Type B pancreatic cell (in vitro differentiated cells): Measurements from ENCODE around the gene PHYKPL. TPM values are rescaled to one million over a fixed set of nuclear protein-coding genes. Genes with fewer than 3 reads are reported as not detected.

Source experiments
- DNase-seq: peaks from one replicate; pipeline ENCODE4 v3.0.0; 2021; ENCODE audit warnings: mixed read lengths; ENCODE audit not compliant: unreplicated experiment; ENCODE audit errors: extremely low spot score
- H3K27ac Mint-ChIP-seq: 2 replicates; pipeline ENCODE4 v1.8.0; 2021; ENCODE audit warnings: mild to moderate bottlenecking, mixed read lengths
- H3K27me3 Mint-ChIP-seq: 2 replicates; pipeline ENCODE4 v1.8.0; 2021; ENCODE audit warnings: mixed read lengths
- H3K36me3 Mint-ChIP-seq: 2 replicates; pipeline ENCODE4 v1.8.0; 2021; ENCODE audit warnings: mixed read lengths
- H3K4me1 Mint-ChIP-seq: one replicate; pipeline ENCODE4 v1.8.0; 2021; ENCODE audit warnings: mixed read lengths; ENCODE audit not compliant: unreplicated experiment
- H3K4me3 Mint-ChIP-seq: 2 replicates; pipeline ENCODE4 v1.8.0; 2021; ENCODE audit warnings: mild to moderate bottlenecking, mixed read lengths
- H3K9me3 Mint-ChIP-seq: 2 replicates; pipeline ENCODE4 v1.8.0; 2021; ENCODE audit warnings: mixed read lengths
- CTCF ChIP-seq: fragments of 200-600 bp; sonication (generic); conservative IDR thresholded peaks from 2 replicates; pipeline ENCODE4 v1.5.0; 2021; ENCODE audit warnings: antibody characterized with exemption, mild to moderate bottlenecking
- total RNA-seq: library from RNA; stranded (reverse); gene quantifications from 2 replicates; pipeline ENCODE4 v1.2.1, GENCODE V29; 2021; ENCODE audit warnings: low replicate concordance

PHYKPL gene
- total RNA-seq, 1 donor from 2014 or later: 76.2 TPM

- H3K4me1 Mint-ChIP-seq: peaks cover 26% of the 10 kb centered on the region
- DNase-seq: no peak
- peaks cover 34% of the 10 kb centered on the region for H3K36me3 Mint-ChIP-seq
- TF ChIP-seq CTCF: no peak
- no peak overlapping the region for H3K4me3 Mint-ChIP-seq
- no peaks in the 10 kb centered on the region for H3K9me3 Mint-ChIP-seq
- H3K27ac Mint-ChIP-seq: peak overlapping the region; percentile 70
- no peaks in the 10 kb centered on the region for H3K27me3 Mint-ChIP-seq
Measured at GRCh38 chr5:178210073-178210535, 22.5 kb downstream of the PHYKPL start.

- Mint-ChIP-seq H3K36me3 (peaks cover 34% of the 10 kb centered on the region), H3K27me3 (no peaks in the 10 kb centered on the region), H3K9me3 (no peaks in the 10 kb centered on the region), H3K4me3 (no peak overlapping the region), H3K4me1 (peaks cover 26% of the 10 kb centered on the region), H3K27ac (peak overlapping the region; percentile 70)
- no peak for DNase-seq
- no peak for TF ChIP-seq CTCF
Measured at GRCh38 chr5:178209334-178210072, 23.1 kb downstream of the PHYKPL start.

- Mint-ChIP-seq H3K27ac (peak overlapping the region; percentile 70), H3K4me3 (peak overlapping the region; percentile 41), H3K4me1 (peaks cover 26% of the 10 kb centered on the region), H3K9me3 (no peaks in the 10 kb centered on the region), H3K27me3 (peaks cover 3% of the 10 kb centered on the region), H3K36me3 (peaks cover 35% of the 10 kb centered on the region)
- no peak for DNase-seq
- peak; percentile 64 for TF ChIP-seq CTCF
Measured at GRCh38 chr5:178208540-178209227, 23.9 kb downstream of the PHYKPL start.

GRCh38 chr5:178207917-178208280 lies 24.7 kb downstream of the PHYKPL start:
- H3K36me3 Mint-ChIP-seq: peaks cover 32% of the 10 kb centered on the region
- no peak for TF ChIP-seq CTCF
- peaks cover 3% of the 10 kb centered on the region for H3K27me3 Mint-ChIP-seq
- peak overlapping the region; percentile 70 for H3K27ac Mint-ChIP-seq
- peak overlapping the region; percentile 87 for H3K4me3 Mint-ChIP-seq
- no peak for DNase-seq
- peaks cover 26% of the 10 kb centered on the region for H3K4me1 Mint-ChIP-seq
- H3K9me3 Mint-ChIP-seq: no peaks in the 10 kb centered on the region

GRCh38 chr5:178207183-178207916 lies 25.3 kb downstream of the PHYKPL start:
- peak overlapping the region; percentile 70 for H3K27ac Mint-ChIP-seq
- H3K36me3 Mint-ChIP-seq: peaks cover 32% of the 10 kb centered on the region
- H3K4me1 Mint-ChIP-seq: peaks cover 26% of the 10 kb centered on the region
- peaks cover 3% of the 10 kb centered on the region for H3K27me3 Mint-ChIP-seq
- no peak for TF ChIP-seq CTCF
- no peaks in the 10 kb centered on the region for H3K9me3 Mint-ChIP-seq
- H3K4me3 Mint-ChIP-seq: peak overlapping the region; percentile 87
- DNase-seq: no peak
